SH-SY5Y (cell line): ENCODE results near the gene ARHGEF3.

Experiments used
- GATA2 ChIP-seq: IDR thresholded peaks from 2 replicates; pipeline ENCODE4 v1.6.1; 2011; ENCODE audit warnings: mild to moderate bottlenecking, low read depth, low read length
- GATA3 ChIP-seq: IDR thresholded peaks from 2 replicates; pipeline ENCODE4 v1.6.1; 2011; ENCODE audit warnings: low read depth, mild to moderate bottlenecking, low read length, moderate library complexity

- no peak for TF ChIP-seq GATA3
- TF ChIP-seq GATA2: no peak
Measured at GRCh38 chr3:56778893-56779292, 22.9 kb downstream of the ARHGEF3 start.
